AG04450 (cell line): ENCODE measurements around the gene RNF144B. TPM values are rescaled to one million over a fixed set of nuclear protein-coding genes. Genes with fewer than 3 reads are reported as not detected.

Experiments used
- CTCF ChIA-PET: fragments of 300-600, 350-600 bp; formaldehyde crosslinking; extraction: SDS; loops from one replicate; lab custom pipeline; 2022; ENCODE audit warnings: antibody characterized with exemption, inconsistent platforms; lab: Charles Lee
- POLR2A ChIA-PET: fragments of 350-600 bp; formaldehyde crosslinking; extraction: SDS; loops from one replicate; lab custom pipeline; 2021; ENCODE audit warnings: antibody characterized with exemption, inconsistent platforms; lab: Yijun Ruan, JAX
- DNase-seq: peaks from one replicate; pipeline ENCODE4 v3.0.0-alpha.2; 2011; ENCODE audit warnings: low read depth, low spot score
- H3K27ac ChIP-seq: one replicate; pipeline ENCODE4 v1.5.1; 2012; ENCODE audit warnings: low read depth, low read length, control low read depth
- H3K27me3 ChIP-seq: one replicate; pipeline ENCODE4 v1.6.0; 2012; ENCODE audit warnings: low read length; ENCODE audit not compliant: control insufficient read depth, insufficient read depth
- H3K4me3 ChIP-seq: 2 replicates; pipeline ENCODE4 v1.5.1; 2011; ENCODE audit warnings: mild to moderate bottlenecking, low read depth, low read length, control low read depth
- H3K9me3 ChIP-seq: 2 replicates; pipeline ENCODE4 v1.5.1; 2012; ENCODE audit warnings: low read length; ENCODE audit not compliant: control insufficient read depth, insufficient read depth
- CTCF ChIP-seq: IDR thresholded peaks from 2 replicates; pipeline ENCODE4 v1.5.1; 2011; ENCODE audit warnings: low read depth, low read length, control low read depth, inconsistent platforms
- polyA plus RNA-seq: library from polyadenylated mRNA; depleted of rRNA; stranded (reverse); fragments of >200 nt; gene quantifications from 2 replicates; pipeline ENCODE4 v1.2.3, GENCODE V29; 2011

The RNF144B gene
- polyA plus RNA-seq, 1 experiment, result 0.25 TPM

GRCh38 chr6:18343741-18344140, 43.4 kb upstream of the RNF144B start:
- Histone ChIP-seq H3K27ac (peak overlapping the region; percentile 66), H3K4me3 (no peak overlapping the region), H3K27me3 (no peaks in the 10 kb centered on the region), H3K9me3 (no peaks in the 10 kb centered on the region)
- CTCF ChIA-PET, result interaction anchor here (1.4 to 1.6 kb wide), 2 partner anchors 20 to 160 kb away, joined by 6 to 13 read pairs; no protein-coding TSS in a partner anchor
- peak; percentile 55 for DNase-seq
- TF ChIP-seq CTCF, result no peak
- POLR2A ChIA-PET, result interaction anchor here (0.7 kb wide), 1 partner anchor 35 kb away, joined by 4 read pairs; no protein-coding TSS in a partner anchor

GRCh38 chr6:18347021-18347577, 40.1 kb upstream of the RNF144B start:
- CTCF ChIA-PET, result interaction anchor here (1.2 to 1.9 kb wide), 3 partner anchors 24 to 157 kb away, joined by 3 to 12 read pairs (median 8); no protein-coding TSS in a partner anchor
- TF ChIP-seq CTCF, result no peak
- Histone ChIP-seq H3K27ac (peak overlapping the region; percentile 59), H3K9me3 (no peaks in the 10 kb centered on the region), H3K27me3 (no peaks in the 10 kb centered on the region), H3K4me3 (no peak overlapping the region)
- POLR2A ChIA-PET, result interaction anchor here (0.7 to 1.1 kb wide), 2 partner anchors 39 to 46 kb away, joined by 3 to 6 read pairs; no protein-coding TSS in a partner anchor
- DNase-seq, result peak; percentile 41

- H3K9me3 ChIP-seq, result no peaks in the 10 kb centered on the region
- no peak overlapping the region for H3K27ac ChIP-seq
- ChIA-PET CTCF (no interaction called here), POLR2A (interaction anchor here (0.7 kb wide), 1 partner anchor 46 kb away, joined by 3 read pairs; no protein-coding TSS in a partner anchor)
- no peak for DNase-seq
- H3K27me3 ChIP-seq, result no peaks in the 10 kb centered on the region
- no peak for TF ChIP-seq CTCF
- no peak overlapping the region for H3K4me3 ChIP-seq
Measured at GRCh38 chr6:18347866-18348265, 39.3 kb upstream of the RNF144B start.

- no peak overlapping the region for H3K27ac ChIP-seq
- H3K4me3 ChIP-seq, result no peak overlapping the region
- no peak for DNase-seq
- no peaks in the 10 kb centered on the region for H3K27me3 ChIP-seq
- CTCF ChIA-PET, result interaction anchor here (1.0 kb wide), 1 partner anchor 26 kb away, joined by 4 read pairs; no protein-coding TSS in a partner anchor
- no peaks in the 10 kb centered on the region for H3K9me3 ChIP-seq
- POLR2A ChIA-PET, result no interaction called here
- no peak for TF ChIP-seq CTCF
Measured at GRCh38 chr6:18349386-18349785, 37.8 kb upstream of the RNF144B start.

- ChIA-PET POLR2A (no interaction called here), CTCF (no interaction called here)
- Histone ChIP-seq H3K27me3 (no peaks in the 10 kb centered on the region), H3K4me3 (no peak overlapping the region), H3K9me3 (no peaks in the 10 kb centered on the region), H3K27ac (no peak overlapping the region)
- no peak for DNase-seq
- no peak for TF ChIP-seq CTCF
Measured at GRCh38 chr6:18350271-18350670, 36.9 kb upstream of the RNF144B start.
